ENCODE results near the gene USP32.
"Not testable (repeated sequence)": the region's sequence is repeated elsewhere in the genome, so short reads cannot be mapped to it uniquely, and the experiment has no call there.

The USP32 gene

DNA sequence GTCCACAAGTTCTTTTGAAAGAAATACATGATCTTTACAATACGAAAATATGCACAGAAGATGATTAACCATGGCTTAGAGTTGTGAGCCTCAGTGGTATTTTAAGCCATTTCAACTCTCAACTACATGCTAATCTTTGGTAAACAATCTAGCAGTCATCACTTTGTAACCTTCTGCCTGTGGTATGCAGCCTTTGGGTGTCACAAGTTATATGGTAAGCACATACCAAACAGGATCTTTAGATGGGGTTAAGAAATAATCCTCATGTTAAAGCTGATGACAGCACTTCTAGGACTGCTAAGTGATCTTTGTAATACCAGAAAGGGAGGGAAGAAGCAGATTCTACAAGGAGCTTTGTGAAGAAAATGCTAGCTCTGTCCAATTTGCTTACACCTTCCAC, 167.9 kb downstream of the USP32 start:
- no peak for DNase-seq

DNA sequence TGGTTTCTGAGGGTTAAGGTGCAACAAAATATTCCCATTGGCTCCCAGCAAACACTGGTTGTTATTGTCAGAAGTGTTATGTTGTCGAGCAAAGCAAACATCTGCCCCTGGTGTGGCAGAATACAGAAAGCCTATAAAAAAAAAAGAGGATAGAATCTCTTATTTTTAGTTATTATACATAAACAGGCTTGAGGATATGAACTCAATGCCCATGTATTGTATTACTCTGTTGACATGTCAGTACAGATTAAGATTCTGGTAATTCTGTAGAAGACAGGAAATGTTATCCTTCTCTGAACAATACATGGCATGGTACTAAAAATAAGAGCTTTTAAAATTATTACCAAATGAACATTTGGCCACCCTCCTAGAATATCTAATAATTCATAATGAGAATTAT, 168.5 kb downstream of the USP32 start:
- no peak for DNase-seq

DNA sequence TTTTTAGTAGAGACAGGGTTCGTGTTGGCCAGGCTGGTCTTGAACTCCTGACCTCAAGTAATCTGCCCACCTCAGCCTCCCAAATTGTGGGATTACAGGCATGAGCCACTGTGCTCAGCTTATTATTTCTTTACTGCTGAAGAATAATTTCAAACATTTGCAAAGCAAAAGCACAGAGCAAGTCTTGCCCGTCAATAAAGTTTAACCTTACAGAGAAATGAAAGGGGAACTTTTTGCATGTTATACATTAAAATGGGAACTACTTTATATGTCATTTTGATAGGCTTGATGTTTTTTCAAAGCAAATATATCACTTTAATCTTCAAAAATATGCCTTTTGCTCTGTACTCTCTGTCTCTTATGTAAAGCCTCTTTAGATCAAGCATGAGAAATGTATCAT, 173.2 kb downstream of the USP32 start:
- not testable (repeated sequence) for DNase-seq

DNA sequence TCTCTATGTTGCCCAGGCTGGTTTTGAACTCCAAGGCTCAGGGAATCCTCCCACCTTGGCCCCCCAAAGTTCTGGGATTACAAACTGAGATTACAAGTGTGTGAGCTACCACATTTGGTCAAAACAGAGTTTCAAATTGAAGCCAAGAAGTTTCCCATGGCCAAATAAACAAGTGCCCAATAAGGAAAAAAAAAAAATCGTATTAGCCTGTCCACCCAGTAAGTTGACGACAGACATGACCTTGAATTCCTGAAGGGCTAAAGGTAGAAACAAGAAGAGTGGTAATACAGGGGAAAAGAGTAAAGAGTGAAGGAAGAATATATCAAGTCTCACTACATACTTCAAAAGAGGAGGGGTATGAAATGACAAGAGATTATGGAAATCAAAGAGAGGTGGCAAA, 176.0 kb downstream of the USP32 start:
- not testable (repeated sequence) for DNase-seq

DNA sequence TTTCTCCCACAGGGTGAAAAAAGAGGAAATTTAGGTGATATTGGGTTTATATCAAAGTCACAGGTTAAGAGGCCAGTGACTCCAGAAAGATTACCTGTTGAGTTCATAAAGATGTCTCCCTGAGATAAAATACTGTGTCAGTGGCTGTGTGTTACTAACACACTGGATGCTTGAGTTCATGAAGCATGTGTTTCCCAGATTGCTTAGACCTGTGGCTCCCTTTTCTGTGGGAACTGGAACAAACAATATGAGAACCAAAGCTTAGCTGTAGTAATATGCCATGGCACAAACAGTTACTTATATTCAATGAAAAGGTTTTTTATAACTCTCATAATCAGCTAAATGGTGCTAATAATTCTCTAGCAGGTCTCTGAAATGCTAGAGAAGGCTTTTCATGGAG, 180.7 kb downstream of the USP32 start:
- not testable (repeated sequence) for DNase-seq

DNA sequence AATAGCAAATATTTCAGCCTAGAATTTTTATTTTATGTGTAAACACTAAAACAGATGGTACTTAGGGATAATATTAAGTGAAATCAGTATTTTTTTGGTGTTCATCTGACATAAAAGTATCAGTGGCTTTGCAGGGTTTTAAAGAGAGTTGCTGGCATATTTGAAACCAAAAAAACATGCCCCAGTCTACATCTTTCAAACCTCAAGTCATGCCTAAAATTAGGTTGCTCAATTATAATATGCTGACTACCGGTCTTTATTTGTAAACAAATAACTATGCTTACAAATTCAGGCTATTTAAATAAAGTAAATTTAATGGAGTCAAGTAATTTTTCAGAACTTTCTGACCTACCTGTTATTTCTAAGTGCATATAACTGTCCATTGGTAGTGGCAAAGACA, 183.6 kb downstream of the USP32 start:
- not testable (repeated sequence) for DNase-seq

DNA sequence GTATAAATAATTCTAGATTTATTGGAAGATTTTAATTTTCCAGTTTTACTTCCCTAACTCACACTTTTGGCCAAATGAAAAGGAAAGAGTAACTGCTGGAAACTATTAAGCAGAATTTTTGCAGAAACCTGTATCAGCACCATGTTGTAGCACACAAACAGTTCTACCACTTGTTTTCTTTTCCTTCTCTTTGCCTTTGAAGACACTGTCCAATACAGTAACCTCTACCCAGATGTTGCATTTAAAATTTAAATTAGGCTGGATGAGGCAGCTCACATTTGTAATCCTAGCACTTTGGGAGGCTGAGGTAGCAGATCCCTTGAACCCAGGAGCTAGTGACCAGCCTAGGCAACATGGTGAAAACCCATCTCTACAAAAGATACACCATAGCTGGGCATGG, 186.2 kb downstream of the USP32 start:
- not testable (repeated sequence) for DNase-seq

DNA sequence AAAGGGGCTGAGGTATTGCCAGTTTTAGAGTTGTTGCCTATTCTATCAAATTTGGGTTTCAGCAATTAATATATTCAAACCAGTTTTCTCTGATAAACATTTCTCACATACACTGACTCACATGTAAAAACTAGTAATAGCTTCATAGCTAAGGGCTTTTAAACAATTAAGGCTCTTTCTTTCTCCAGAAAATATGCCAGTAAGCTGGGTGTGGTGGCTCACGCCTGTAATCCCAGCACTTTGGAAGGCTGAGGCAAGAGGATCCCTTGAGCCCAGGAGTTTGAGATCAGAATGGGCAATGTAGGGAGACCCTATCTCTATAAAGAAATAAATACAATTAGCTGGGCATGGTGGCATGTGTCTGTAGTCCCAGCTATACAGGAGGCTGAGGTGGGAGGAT, 193.3 kb downstream of the USP32 start:
- DNase-seq: not testable (repeated sequence)

DNA sequence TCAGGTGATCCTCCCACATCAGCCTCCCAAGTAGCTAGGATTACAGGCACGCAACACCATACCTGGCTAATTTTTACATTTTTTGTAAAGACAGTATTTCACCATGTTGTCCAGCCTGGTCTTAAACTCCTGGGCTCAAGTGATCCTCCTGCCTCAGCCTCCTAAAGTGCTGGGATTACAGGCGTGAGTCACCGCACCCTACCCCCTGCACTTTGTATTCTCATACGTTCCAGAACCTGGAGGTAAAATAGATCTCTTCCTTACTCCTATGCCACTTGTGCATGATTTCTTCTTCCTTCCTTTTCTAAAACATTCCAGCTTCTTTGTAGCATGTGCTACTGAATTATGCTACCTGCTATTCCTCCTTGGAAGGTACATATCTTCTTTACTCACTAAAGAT, 197.8 kb downstream of the USP32 start:
- DNase-seq: not testable (repeated sequence)

DNA sequence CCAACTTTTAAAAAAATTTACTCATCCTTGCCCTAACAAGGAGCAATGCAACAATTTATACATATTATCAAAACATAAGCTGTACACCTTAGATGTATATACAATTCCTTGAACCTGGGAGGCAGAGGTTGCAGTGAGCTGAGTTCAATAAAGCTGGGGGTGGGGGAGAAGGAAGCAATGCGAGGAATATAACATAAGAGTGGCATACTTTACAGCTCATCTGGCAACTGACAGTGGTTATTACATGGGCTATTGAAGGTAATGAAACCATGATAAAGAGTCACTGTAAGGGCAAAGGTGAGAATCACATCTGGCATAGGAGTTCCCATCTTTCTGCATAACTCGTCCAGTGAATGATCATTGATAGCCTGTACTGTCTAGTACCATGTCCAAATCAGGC, 198.5 kb downstream of the USP32 start:
- no peak for DNase-seq

DNA sequence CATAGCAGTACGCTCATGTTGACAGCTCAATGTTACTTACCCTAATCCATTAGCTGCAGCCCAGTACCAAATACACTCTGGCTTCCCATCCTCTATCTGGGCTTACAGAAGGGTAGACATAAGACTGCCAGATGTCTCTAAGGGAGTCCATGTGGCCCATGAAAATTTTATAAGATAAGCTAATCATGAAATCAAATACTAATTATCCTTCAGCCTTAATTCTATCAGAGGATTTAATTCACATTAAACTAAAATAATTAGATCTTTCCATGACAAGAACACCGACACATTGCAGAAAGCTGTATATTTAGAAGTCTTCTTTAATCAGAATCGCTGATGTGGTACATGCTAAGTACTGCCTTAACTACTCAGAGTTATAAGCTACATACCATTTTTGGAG, 198.9 kb downstream of the USP32 start:
- DNase-seq: not testable (repeated sequence)

DNA sequence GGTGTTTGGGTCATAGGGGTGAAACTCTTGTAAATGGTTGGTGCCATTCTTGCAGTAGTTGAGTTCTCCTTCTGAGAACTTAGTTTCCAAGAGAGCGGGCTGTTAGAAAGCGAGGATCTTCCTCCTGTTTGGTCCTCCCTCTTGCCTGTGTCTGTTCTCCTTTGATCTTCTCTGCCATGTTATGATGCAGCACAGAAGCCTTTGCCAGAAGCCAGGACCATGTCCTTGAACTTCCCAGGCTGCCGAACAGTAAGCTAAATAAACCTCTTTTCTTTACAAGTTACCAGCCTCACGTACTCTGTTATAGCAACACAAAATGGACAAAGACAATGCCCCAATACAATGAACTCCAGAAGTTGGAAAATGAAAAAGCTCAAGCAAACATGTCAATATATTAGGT, 201.9 kb downstream of the USP32 start:
- DNase-seq: not testable (repeated sequence)

DNA sequence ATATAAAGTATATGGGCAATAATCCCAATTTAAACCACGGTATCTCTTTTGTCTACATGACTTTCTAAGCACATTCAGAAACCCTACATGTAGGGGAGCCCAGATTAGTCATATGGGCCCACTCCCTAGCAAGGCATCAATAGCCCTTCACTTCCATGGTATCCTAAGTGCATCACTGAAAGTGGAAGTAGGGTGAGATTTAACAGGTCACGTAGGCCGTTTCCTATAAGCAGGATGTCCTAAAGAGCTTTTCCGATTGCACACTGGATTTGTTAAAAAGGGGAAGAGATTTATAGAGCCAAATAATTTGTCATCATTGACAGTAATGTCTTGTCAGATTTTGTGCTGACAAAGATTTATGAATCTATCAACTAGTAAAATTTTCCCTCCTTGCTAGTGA, 203.2 kb downstream of the USP32 start:
- DNase-seq: no peak

DNA sequence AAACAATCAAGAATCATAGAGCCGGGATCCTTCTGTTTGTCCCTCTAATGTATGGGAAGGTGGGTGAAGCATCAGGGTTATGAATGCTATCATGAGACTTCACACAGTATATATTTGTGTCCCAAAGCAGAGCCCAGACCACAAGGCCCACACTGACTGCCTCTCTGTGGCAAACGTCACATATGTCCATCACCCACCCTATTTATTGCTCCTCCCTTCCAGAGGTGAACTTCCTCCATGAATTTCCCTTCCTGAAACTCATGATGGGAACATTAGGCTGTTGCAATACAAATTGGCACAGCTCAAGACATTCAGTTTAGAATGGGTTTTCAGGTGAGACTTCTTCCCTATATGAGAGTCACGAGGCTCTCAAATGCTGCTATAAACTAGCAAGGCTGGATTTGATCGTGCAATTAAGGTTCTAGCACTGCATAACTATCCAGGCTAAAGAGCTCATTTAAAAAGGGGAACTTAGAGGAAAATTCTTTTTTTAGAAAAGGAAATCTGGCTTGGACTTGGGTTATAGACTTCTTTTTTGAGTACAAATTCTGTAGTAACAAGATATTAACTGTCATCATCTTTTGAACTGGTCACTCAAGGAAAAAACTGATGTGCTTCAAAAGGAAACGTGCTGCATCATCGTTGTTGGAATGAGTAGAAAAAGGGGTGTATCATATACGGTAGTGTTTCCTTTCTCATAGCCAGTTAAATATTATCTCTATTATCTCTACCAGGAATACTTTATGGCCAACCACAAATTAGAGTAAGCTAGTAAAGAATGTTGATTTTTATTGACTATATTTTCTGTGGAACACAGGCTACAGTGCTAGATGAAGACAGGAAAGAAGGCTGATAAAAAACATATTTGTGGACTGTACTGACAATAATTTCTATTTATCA, 204.8 kb downstream of the USP32 start:
- DNase-seq: not testable (repeated sequence)

DNA sequence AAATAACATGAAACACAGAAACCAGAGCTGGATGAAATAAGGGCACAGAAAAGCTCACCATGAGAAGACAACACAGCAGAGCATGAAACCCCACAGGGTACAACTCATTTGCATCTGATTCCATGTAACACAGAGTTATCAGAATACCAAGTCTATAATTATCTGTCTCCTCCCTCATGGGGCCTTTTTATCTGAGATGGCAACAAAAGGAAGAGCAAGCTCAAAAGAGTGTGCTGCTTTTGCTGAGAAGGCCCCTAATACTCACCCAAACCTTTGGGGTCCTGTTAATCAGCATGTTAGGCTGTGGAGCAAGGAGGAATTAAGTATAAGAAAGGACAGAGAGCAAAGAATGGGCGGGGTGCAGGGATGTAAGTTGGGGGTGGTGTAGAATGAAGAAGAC, 205.6 kb downstream of the USP32 start:
- not testable (repeated sequence) for DNase-seq

DNA sequence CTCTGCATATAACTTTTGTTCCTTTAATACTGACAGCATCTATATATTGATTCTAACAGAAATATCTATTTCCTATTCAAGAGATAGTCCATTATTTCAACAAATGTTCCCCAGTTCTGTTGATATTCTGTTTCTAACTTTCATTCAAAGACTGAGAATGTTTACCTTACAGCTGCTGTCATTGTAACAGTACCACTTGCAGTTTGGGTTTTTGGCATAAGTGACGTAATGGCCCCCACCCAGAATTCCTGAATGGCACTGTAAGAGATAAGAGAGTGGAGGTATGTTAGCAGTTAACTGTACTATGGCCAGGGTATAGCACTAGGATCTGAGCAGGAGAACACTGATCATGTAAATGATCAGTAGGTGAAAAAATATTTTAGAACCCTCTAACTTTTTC, 211.6 kb downstream of the USP32 start:
- DNase-seq: not testable (repeated sequence)

DNA sequence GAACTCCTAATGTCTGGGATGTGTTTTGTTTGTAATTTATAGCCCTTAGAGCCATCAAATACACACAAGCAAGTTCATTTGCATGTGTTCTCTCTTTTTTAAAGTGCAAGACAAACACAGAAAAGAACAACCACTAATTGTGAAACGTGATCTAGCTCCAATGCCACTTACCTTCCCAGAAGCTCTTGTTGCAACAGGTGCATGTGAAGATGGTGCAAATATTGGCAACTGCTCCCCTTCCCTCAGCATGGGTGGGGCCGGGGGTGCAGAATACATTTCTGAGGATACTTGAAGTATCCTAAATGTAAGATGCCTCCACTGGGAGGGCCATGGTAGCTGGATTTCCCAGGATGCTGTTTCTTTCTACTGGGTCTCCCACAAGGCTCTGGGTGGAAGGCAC, 213.8 kb downstream of the USP32 start:
- not testable (repeated sequence) for DNase-seq

DNA sequence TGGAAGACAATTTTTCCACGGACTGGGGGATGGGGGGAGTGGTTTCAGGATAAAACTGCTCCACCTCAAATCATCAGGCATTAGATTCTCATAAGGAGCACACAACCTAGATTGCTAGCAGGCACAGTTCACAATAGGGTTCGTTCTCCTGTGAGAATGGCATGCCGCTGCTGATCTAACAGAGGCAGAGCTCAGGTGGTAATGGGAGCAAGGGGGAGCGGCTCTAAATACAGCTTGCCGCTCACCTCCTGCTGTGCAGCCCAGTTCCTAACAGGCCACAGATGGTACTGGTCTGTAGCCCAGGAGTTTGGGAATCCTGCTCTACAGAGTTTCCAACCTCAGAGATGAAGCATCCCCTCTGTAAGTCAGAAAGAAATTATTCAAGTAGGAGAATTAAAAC, 215.2 kb downstream of the USP32 start:
- DNase-seq: not testable (repeated sequence)

DNA sequence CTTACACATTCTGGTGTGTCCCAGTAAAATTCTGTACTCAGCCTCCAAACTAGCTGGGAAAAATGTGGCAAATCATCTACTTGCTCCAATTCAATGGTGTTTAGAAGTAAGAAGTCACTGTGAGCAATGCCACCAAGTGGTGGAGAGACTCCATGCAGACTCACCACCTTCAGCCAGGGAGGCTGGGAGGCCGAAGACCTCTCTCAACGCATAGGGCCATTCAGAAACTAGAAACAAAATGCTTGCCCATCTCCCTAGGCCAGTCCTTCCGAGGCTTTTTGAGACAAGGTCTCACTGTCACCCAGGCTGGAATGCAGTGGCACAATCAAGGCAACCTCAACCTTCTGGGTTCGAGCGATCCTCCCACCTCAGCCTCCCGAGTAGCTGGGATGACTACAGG, 217.2 kb downstream of the USP32 start:
- not testable (repeated sequence) for DNase-seq

DNA sequence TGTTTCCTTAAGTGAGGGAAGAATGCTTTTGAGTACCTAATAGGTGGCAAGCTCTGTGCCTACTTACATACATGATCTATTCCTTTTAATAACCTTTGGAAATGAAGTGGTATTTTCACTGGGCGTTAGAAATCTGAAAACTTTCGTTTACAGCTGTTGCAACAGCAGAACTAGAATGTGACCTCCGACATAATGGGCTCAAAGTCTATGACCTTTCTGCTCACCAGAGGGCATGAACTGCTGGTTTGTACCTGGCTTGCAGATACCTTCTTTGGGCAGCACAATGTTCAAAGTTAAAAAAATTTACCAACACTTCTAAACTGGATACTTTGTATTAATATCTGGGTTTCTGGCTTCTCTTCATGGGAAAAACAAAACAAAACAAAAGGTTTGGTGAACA, 217.9 kb downstream of the USP32 start:
- no peak for DNase-seq

DNA sequence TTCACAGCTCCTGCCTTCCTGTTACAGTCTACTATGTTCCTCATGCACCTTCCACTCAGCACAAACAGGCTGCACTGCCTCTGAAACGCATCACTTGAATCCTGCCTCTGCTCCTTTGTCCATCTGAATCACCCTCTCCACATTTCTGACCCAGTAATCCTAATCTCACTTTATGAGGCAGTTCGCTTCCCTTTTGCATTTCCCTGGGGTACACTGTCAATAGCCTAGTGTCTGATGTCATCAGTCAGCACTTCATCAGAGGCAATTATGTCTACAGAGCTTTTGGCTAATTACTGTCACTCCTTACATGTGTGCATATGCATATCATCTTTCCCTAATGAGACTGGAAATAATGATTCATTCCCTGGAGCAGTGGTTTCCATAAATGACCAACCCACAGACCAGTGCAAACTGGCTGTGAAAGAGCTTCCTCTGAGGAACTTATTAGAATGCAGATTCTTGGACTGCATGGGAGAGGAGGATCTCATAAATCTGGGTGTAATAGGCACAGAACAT, 218.6 kb downstream of the USP32 start:
- no peak for DNase-seq

DNA sequence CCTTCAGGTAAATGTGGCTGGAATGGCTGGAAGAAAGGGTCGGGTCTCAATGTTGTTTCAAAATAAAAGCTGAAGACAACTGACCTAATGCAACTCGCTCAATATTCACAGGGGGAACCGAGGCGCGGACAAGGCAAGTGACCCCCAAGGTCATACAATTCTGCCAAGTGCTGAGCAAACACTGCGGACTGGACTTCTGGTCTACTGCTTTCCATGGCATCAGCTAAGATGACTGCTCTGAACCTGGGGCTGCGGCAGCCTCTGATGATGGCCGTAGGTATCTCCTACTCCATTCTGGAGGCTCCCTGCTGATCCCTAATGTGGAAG, 220.2 kb downstream of the USP32 start:
- no peak for DNase-seq

DNA sequence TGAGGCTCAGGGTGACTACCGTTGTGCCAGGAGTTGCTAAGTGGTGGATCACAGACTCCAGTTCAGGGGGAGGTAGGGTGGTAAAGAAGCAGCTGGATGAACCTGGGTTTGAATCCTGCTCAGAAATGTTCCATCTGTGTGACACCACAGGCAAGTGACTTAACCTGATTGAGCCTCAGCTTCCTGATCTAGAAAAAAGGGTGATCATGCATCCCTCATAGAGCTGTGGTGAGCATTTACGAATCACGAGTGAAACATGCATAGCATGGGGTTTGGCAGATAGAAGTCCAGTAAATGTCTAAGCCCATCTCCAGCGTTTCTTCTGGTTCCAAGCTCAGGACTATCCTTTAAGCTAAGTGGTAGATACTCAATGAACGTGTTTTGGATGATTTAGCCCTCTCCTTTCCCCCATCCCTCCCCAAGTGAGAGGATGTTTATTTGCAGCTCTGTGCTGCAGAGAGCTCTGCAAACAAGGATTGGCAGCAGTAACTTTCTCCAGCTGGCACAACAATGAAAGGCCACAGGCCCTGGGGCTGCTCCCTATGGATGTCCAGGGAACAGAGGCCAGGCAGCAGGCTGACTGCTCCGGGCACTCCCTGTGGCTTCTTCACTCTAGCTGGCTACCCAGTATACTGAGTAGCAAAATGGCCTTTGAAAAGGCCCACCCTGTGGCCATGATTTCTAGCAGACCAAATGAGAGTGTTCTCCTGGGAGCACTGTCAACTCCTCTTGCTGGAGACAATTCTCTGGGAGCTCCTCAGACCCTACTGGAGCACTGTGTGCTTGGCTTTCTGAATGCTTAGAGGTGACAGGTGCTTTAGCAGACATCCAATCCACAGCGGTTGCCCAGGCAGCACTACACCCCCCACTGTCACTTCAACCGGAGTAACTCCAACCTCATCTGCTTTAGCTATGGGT, 220.8 kb downstream of the USP32 start:
- no peak for DNase-seq

Data from effector CD4-positive, alpha-beta T cell (primary cell).